B cell (primary cell): ENCODE results near the gene RMI1. TPM values are rescaled to one million over a fixed set of nuclear protein-coding genes. Genes with fewer than 3 reads are reported as not detected.

ENCODE experiments used
- ATAC-seq: fragments of 200-7000 bp; cut with Tn5 transposase; one replicate; pipeline ENCODE4 v1.10.0; 2021; ENCODE audit warnings: low read depth, mild to moderate bottlenecking, moderate number of reproducible peaks, moderate library complexity
- CTCF ChIA-PET: fragments of 350-600 bp; sonication (Branson Sonifier 250); formaldehyde crosslinking; loops from one replicate; lab custom pipeline; 2021; ENCODE audit warnings: antibody characterized with exemption, inconsistent platforms; lab: Charles Lee
- POLR2A ChIA-PET: fragments of 350-600 bp; sonication (Branson Sonifier 250); formaldehyde crosslinking; loops from one replicate; lab custom pipeline; 2021; ENCODE audit warnings: antibody characterized with exemption; lab: Charles Lee
- DNase-seq: peaks from one replicate; pipeline ENCODE4 v3.0.0; 2013
- H2AFZ ChIP-seq: 2 replicates; pipeline ENCODE4 v1.6.1; 2012; ENCODE audit warnings: mild to moderate bottlenecking, low read depth, low read length; ENCODE audit not compliant: insufficient read depth, poor library complexity, severe bottlenecking
- H3K27ac ChIP-seq, 2 donors: 1 replicate in 1 of 2; 2 replicates in 1 of 2; pipeline ENCODE4 v1.5.1; 2012 to 2013; ENCODE audit warnings: low read length in 2 of 2, mild to moderate bottlenecking in 2 of 2, moderate library complexity in 1 of 2
- H3K27me3 ChIP-seq, 4 experiments: fragments of 200-600 bp in 1 of 4; sonication (generic) in 1 of 4; replicated peaks in 1 of 4; 1 replicate in 2 of 4; 2 replicates in 2 of 4; pipeline versions ENCODE4 v1.6.1 to v1.7.0; 2013 to 2016; ENCODE audit warnings: low read length in 3 of 4, mild to moderate bottlenecking in 2 of 4, mixed read lengths in 1 of 4, moderate library complexity in 1 of 4; ENCODE audit not compliant: insufficient read depth in 4 of 4, control insufficient read depth in 3 of 4; ENCODE audit errors: control extremely low read depth in 1 of 4
- H3K36me3 ChIP-seq, 2 experiments: replicated peaks in 1 of 2; 1 replicate in 1 of 2; 2 replicates in 1 of 2; pipeline versions ENCODE4 v1.6.1 to v1.7.1; 2013; ENCODE audit warnings: low read length in 1 of 2; ENCODE audit not compliant: insufficient read depth in 2 of 2, control insufficient read depth in 1 of 2; ENCODE audit errors: control extremely low read depth in 1 of 2, extremely low read depth in 1 of 2
- H3K4me1 ChIP-seq, 2 donors: fragments of 200-600 bp in 1 of 2; sonication (generic) in 1 of 2; 1 replicate in 1 of 2; 2 replicates in 1 of 2; pipeline versions ENCODE4 v1.5.1 to v1.6.1; 2013 to 2017; ENCODE audit warnings: low read length in 2 of 2; ENCODE audit not compliant: control insufficient read depth in 2 of 2, insufficient read depth in 2 of 2
- H3K4me2 ChIP-seq: replicated peaks from 2 replicates; pipeline ENCODE3; 2012; ENCODE audit warnings: mild to moderate bottlenecking, low read depth, low read length; ENCODE audit not compliant: poor library complexity, severe bottlenecking
- H3K4me3 ChIP-seq, 5 experiments: fragments of 200-600 bp in 1 of 5; sonication (generic) in 1 of 5; 1 replicate in 3 of 5; 2 replicates in 2 of 5; pipeline versions ENCODE4 v1.5.1 to v1.7.0; 2011 to 2016; ENCODE audit warnings: low read length in 4 of 5, mild to moderate bottlenecking in 4 of 5, low read depth in 2 of 5, control low read depth in 1 of 5, moderate library complexity in 1 of 5; ENCODE audit not compliant: insufficient read depth in 1 of 5; ENCODE audit errors: control extremely low read depth in 1 of 5, extremely low read depth in 1 of 5
- H3K79me2 ChIP-seq: fragments of 200-600 bp; sonication (generic); one replicate; pipeline ENCODE4 v1.6.0; 2016; ENCODE audit warnings: low read length; ENCODE audit not compliant: control insufficient read depth, insufficient read depth
- H3K9ac ChIP-seq: fragments of 200-600 bp; sonication (generic); 2 replicates; pipeline ENCODE4 v1.6.1; 2017; ENCODE audit warnings: mild to moderate bottlenecking, low read length, moderate library complexity
- H3K9me3 ChIP-seq, 3 donors: one replicate each; pipeline versions ENCODE4 v1.6.1 to v1.7.1; 2013; ENCODE audit warnings: low read length in 2 of 3; ENCODE audit not compliant: control insufficient read depth in 2 of 3, insufficient read depth in 1 of 3; ENCODE audit errors: control extremely low read depth in 1 of 3
- H4K20me1 ChIP-seq: 2 replicates; pipeline ENCODE4 v1.6.0; 2012; ENCODE audit warnings: mild to moderate bottlenecking, low read length; ENCODE audit not compliant: insufficient read depth, control insufficient read depth, poor library complexity, severe bottlenecking
- H3K27ac Mint-ChIP-seq: one replicate; pipeline ENCODE4 v1.8.0; 2021; ENCODE audit warnings: mixed read lengths
- H3K27me3 Mint-ChIP-seq: one replicate; pipeline ENCODE4 v1.8.0; 2021; ENCODE audit warnings: mixed read lengths
- H3K4me1 Mint-ChIP-seq: one replicate; pipeline ENCODE4 v1.8.0; 2021; ENCODE audit warnings: mixed read lengths
- H3K4me3 Mint-ChIP-seq: one replicate; pipeline ENCODE4 v1.8.0; 2021; ENCODE audit warnings: mixed read lengths
- H3K9me3 Mint-ChIP-seq: one replicate; pipeline ENCODE4 v1.8.0; 2022; ENCODE audit warnings: mixed read lengths; ENCODE audit not compliant: insufficient read depth
- CTCF ChIP-seq: fragments of 200-600 bp; IDR thresholded peaks from one replicate; pipeline ENCODE4 v1.8.0; 2022; ENCODE audit warnings: antibody characterized with exemption, mild to moderate bottlenecking
- EZH2 ChIP-seq: IDR thresholded peaks from 2 replicates; pipeline ENCODE4 v1.6.1; 2012; ENCODE audit warnings: borderline replicate concordance, low read depth, mild to moderate bottlenecking, moderate library complexity, low read length; ENCODE audit not compliant: insufficient read depth, poor library complexity, severe bottlenecking
- WGBS: methylation state at CpG from one replicate; pipeline ENCODE4 v1.1.5; 2013; ENCODE audit warnings: missing lambda C conversion rate; ENCODE audit not compliant: insufficient coverage; 5-methylcytosine and 5-hydroxymethylcytosine counted together
- intact Hi-C: fragments of 100-400 bp; cut with micrococcal nuclease; formaldehyde crosslinking; loops from one replicate; pipeline ENCODE4 v1.10.0; 2022
- polyA plus RNA-seq: library from polyadenylated mRNA; depleted of rRNA; stranded (reverse); fragments of >200 nt; gene quantifications from 2 replicates; pipeline ENCODE4 v1.2.3, GENCODE V29; 2012
- total RNA-seq, 2 donors: library from RNA; stranded (reverse); fragments of 120-200 nt in 1 of 2; gene quantifications; 1 replicate in 1 of 2; 2 replicates in 1 of 2; pipeline versions ENCODE4 v1.2.3 to v1.2.4, GENCODE V29; 2013 to 2022

The RMI1 gene
- total and polyA plus RNA-seq, 2 donors (not counting 1 experiment from before 2014, with no cell fraction given), result 2.0 to 8.6 TPM

GRCh38 chr9:83981126-83981871 is 694 bp downstream of the RMI1 start:
- peak overlapping the region; percentile 92 for H3K4me3 Mint-ChIP-seq
- H3K27ac ChIP-seq, result peak overlapping the region; percentile 99
- H3K79me2 ChIP-seq, result peaks cover 87% of the 10 kb centered on the region
- peak overlapping the region; percentile 99 for H2AFZ ChIP-seq
- H4K20me1 ChIP-seq, result peaks cover 34% of the 10 kb centered on the region
- peak overlapping the region; percentile 92 to 100 (median 99) for H3K4me3 ChIP-seq
- H3K27me3 Mint-ChIP-seq, result no peaks in the 10 kb centered on the region
- CTCF ChIA-PET, result interaction anchor here (0.8 to 1.4 kb wide), 3 partner anchors 12 to 358 kb away, joined by 3 to 4 read pairs (median 3); no protein-coding TSS in a partner anchor
- H3K9ac ChIP-seq, result peak overlapping the region; percentile 100
- H3K36me3 ChIP-seq, result peaks cover 0 to 20% of the 10 kb centered on the region in 2 experiments
- DNase-seq (no peak), ATAC-seq (no peak)
- H3K27me3 ChIP-seq, result no peaks in the 10 kb centered on the region
- under 1% methylated on average over 25 of the region's 29 CpGs for WGBS
- H3K4me1 Mint-ChIP-seq, result peaks cover 36% of the 10 kb centered on the region
- peak overlapping the region; percentile 81 for H3K4me2 ChIP-seq
- intact Hi-C loops, result loop anchor here (2.0 kb wide), 3 partner anchors 162 to 1960 kb away; partner anchors contain the start of genes IDNK and NAA35
- H3K9me3 ChIP-seq, result no peaks in the 10 kb centered on the region
- no peaks in the 10 kb centered on the region for H3K9me3 Mint-ChIP-seq
- H3K4me1 ChIP-seq, result peaks cover 21 to 22% of the 10 kb centered on the region in 2 donors
- peak overlapping the region; percentile 100 for H3K27ac Mint-ChIP-seq
- TF ChIP-seq CTCF, result no peak
- no peak for TF ChIP-seq EZH2
- POLR2A ChIA-PET, result interaction anchor here (1.2 to 2.7 kb wide), 6 partner anchors 17 to 280 kb away, joined by 3 to 20 read pairs (median 14); partner anchors contain the start of genes KIF27 and UBQLN1

GRCh38 chr9:83986195-83986594 is 5.6 kb downstream of the RMI1 start:
- H3K4me1 ChIP-seq, result peaks cover 10 to 14% of the 10 kb centered on the region in 2 donors
- no peaks in the 10 kb centered on the region for H3K9me3 Mint-ChIP-seq
- peaks cover 0 to 1% of the 10 kb centered on the region in 2 experiments for H3K36me3 ChIP-seq
- ATAC-seq (peak; percentile 67), DNase-seq (peak; percentile 52)
- ChIA-PET POLR2A (no interaction called here), CTCF (no interaction called here)
- H2AFZ ChIP-seq, result no peak overlapping the region
- H3K9ac ChIP-seq, result peak overlapping the region; percentile 27
- no peaks in the 10 kb centered on the region for H3K9me3 ChIP-seq
- no peak for TF ChIP-seq EZH2
- TF ChIP-seq CTCF, result no peak
- H3K27me3 Mint-ChIP-seq, result no peaks in the 10 kb centered on the region
- peaks cover 86% of the 10 kb centered on the region for H3K79me2 ChIP-seq
- peak overlapping the region in 1 of 2 donors; percentile 1 for H3K27ac ChIP-seq
- H3K4me3 ChIP-seq, result peak overlapping the region in 1 of 5 experiments; percentile 36
- intact Hi-C loops, result loop anchor here (5.0 kb wide), 1 partner anchor 186 kb away; no protein-coding TSS in a partner anchor
- no CpG with 5 or more reads among the region's 3 CpGs for WGBS
- peak overlapping the region; percentile 61 for H3K4me3 Mint-ChIP-seq
- H3K27ac Mint-ChIP-seq, result no peak overlapping the region
- peak overlapping the region; percentile 58 for H3K4me2 ChIP-seq
- no peaks in the 10 kb centered on the region for H3K27me3 ChIP-seq
- peaks cover 33% of the 10 kb centered on the region for H3K4me1 Mint-ChIP-seq
- no peaks in the 10 kb centered on the region for H4K20me1 ChIP-seq
